Measurements from ENCODE around the gene PECR.

Gene PECR

DNA sequence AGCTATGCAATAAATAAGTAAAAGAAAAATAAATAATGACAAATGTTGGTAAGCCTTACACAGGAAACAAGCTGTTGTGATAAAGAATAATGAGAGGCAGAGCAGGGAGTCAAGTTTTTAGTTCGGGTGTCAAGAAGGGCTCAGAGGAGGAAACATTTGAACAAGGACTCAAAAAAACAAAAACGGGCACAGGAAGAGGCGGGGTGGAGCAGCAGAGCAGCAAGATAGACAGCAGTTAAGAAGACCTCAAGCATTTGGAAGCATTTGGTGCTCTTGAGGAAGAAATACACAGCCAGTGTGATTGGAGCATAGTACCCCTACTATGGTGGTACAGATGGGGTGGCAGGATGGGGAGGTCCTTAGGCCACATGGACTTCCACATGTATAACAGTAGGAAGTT is 2.9 kb upstream of the PECR start:
- no peak overlapping the region for H3K4me2 ChIP-seq (ENCODE audit: low read length)
- H3K9me3 ChIP-seq (ENCODE audit: insufficient read depth, low read length) = no peaks in the 10 kb centered on the region
- no peaks in the 10 kb centered on the region for H3K27me3 ChIP-seq (ENCODE audit: low read depth, low read length)
- no peak for TF ChIP-seq CTCF (IDR thresholded peaks at IDR 0.05; ENCODE audit: low read depth, low read length)
- no peak for TF ChIP-seq EZH2phosphoT487 (IDR thresholded peaks at IDR 0.05; ENCODE audit: low read depth)
- H4K20me1 ChIP-seq (ENCODE audit: insufficient read depth, low read length) = no peaks in the 10 kb centered on the region
- H3K79me2 ChIP-seq (ENCODE audit: low read length) = no peaks in the 10 kb centered on the region
- H3K36me3 ChIP-seq (replicated peaks; ENCODE audit: low read depth, low read length) = no peaks in the 10 kb centered on the region
- H3K4me1 ChIP-seq (ENCODE audit: low read length) = peaks cover 17% of the 10 kb centered on the region; the same call in 1 of the 2 replicates
- no peak overlapping the region for H3K9ac ChIP-seq (ENCODE audit: low read length)
- H3K27ac ChIP-seq (ENCODE audit: low read length) = no peak overlapping the region
- no peak overlapping the region for H3K4me3 ChIP-seq (ENCODE audit: low read length)
- H2AFZ ChIP-seq (ENCODE audit: low read depth, low read length) = no peak overlapping the region

- no peak overlapping the region for H3K27ac ChIP-seq (ENCODE audit: low read length)
- H3K4me2 ChIP-seq (ENCODE audit: low read length) = no peak overlapping the region
- no peaks in the 10 kb centered on the region for H3K36me3 ChIP-seq (replicated peaks; ENCODE audit: low read depth, low read length)
- H4K20me1 ChIP-seq (ENCODE audit: insufficient read depth, low read length) = no peaks in the 10 kb centered on the region
- H2AFZ ChIP-seq (ENCODE audit: low read depth, low read length) = no peak overlapping the region
- H3K9me3 ChIP-seq (ENCODE audit: insufficient read depth, low read length) = no peaks in the 10 kb centered on the region
- TF ChIP-seq CTCF (IDR thresholded peaks at IDR 0.05; ENCODE audit: low read depth, low read length) = no peak
- TF ChIP-seq EZH2phosphoT487 (IDR thresholded peaks at IDR 0.05; ENCODE audit: low read depth) = no peak
- no peak overlapping the region for H3K9ac ChIP-seq (ENCODE audit: low read length)
- no peak overlapping the region for H3K4me3 ChIP-seq (ENCODE audit: low read length)
- H3K27me3 ChIP-seq (ENCODE audit: low read depth, low read length) = no peaks in the 10 kb centered on the region
- no peaks in the 10 kb centered on the region for H3K79me2 ChIP-seq (ENCODE audit: low read length)
- peaks cover 17% of the 10 kb centered on the region; the same call in 1 of the 2 replicates for H3K4me1 ChIP-seq (ENCODE audit: low read length)
Observed at GRCh38 chr2:216083464-216084281, 2.1 kb upstream of the PECR start.

GRCh38 chr2:216082805-216083204 is 1.2 kb upstream of the PECR start:
- H3K9me3 ChIP-seq (ENCODE audit: insufficient read depth, low read length) = no peaks in the 10 kb centered on the region
- no peaks in the 10 kb centered on the region for H3K27me3 ChIP-seq (ENCODE audit: low read depth, low read length)
- H4K20me1 ChIP-seq (ENCODE audit: insufficient read depth, low read length) = no peaks in the 10 kb centered on the region
- H3K4me3 ChIP-seq (ENCODE audit: low read length) = peak overlapping the region; percentile 82; the same call in 1 of the 2 replicates
- H3K79me2 ChIP-seq (ENCODE audit: low read length) = no peaks in the 10 kb centered on the region
- no peak overlapping the region for H3K27ac ChIP-seq (ENCODE audit: low read length)
- H2AFZ ChIP-seq (ENCODE audit: low read depth, low read length) = no peak overlapping the region
- peak overlapping the region; percentile 79 for H3K4me2 ChIP-seq (ENCODE audit: low read length)
- peaks cover 17% of the 10 kb centered on the region; the same call in 1 of the 2 replicates for H3K4me1 ChIP-seq (ENCODE audit: low read length)
- TF ChIP-seq EZH2phosphoT487 (IDR thresholded peaks at IDR 0.05; ENCODE audit: low read depth) (no peak), CTCF (IDR thresholded peaks at IDR 0.05; ENCODE audit: low read depth, low read length) (no peak)
- no peak overlapping the region for H3K9ac ChIP-seq (ENCODE audit: low read length)
- H3K36me3 ChIP-seq (replicated peaks; ENCODE audit: low read depth, low read length) = no peaks in the 10 kb centered on the region

DNA sequence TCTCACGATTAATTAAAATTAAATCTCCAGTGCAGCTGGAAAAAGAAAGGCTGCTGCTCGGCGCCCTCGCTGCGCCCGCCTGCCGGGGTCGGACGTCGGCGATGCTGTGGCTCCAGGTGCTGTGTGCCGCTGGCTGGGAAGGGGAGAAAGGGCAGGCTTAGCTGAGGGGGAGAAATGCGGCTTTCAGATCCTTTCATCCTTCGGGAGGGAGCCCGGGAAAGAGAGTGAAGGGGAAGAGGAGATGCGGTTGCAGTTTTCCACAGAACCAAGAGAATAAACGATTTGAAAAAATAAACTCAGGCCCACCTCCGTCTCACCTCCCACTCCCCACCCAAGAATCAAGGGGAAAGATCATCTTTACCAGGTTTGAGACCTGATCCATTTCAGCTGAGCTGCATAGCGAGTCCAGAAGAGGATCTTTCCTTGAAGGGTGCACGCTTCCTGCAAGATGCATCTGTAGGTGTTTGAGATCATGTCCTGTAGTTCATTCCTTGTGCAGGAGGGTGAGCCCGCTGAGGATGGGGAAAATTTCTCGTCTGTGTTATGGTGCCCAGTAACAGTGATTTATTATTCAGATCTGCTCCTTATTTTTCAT is 605 bp upstream of the PECR start:
- H2AFZ ChIP-seq (ENCODE audit: low read depth, low read length) = 0 out of 2 replicates have a peak overlapping the region, but pooled peaks have one; percentile 18
- H4K20me1 ChIP-seq (ENCODE audit: insufficient read depth, low read length) = no peaks in the 10 kb centered on the region
- no peak for TF ChIP-seq EZH2phosphoT487 (IDR thresholded peaks at IDR 0.05; ENCODE audit: low read depth)
- no peak for TF ChIP-seq CTCF (IDR thresholded peaks at IDR 0.05; ENCODE audit: low read depth, low read length)

More for the DNA sequence above, 605 bp upstream of the PECR start:
- H3K4me3 ChIP-seq (ENCODE audit: low read length) = peak overlapping the region; percentile 82
- peaks cover 17% of the 10 kb centered on the region; the same call in 1 of the 2 replicates for H3K4me1 ChIP-seq (ENCODE audit: low read length)
- H3K9ac ChIP-seq (ENCODE audit: low read length) = peak overlapping the region; percentile 72
- peak overlapping the region; percentile 79 for H3K4me2 ChIP-seq (ENCODE audit: low read length)
- no peaks in the 10 kb centered on the region for H3K27me3 ChIP-seq (ENCODE audit: low read depth, low read length)
- no peaks in the 10 kb centered on the region for H3K9me3 ChIP-seq (ENCODE audit: insufficient read depth, low read length)
- no peak overlapping the region for H3K27ac ChIP-seq (ENCODE audit: low read length)
- H3K36me3 ChIP-seq (replicated peaks; ENCODE audit: low read depth, low read length) = no peaks in the 10 kb centered on the region
- no peaks in the 10 kb centered on the region for H3K79me2 ChIP-seq (ENCODE audit: low read length)

Data from OCI-LY3 (cell line).